Epithelial cell of prostate (primary cell): Measurements from ENCODE around the gene KCNQ1.

Experiments used
- DNase-seq: peaks from one replicate; pipeline ENCODE4 v3.0.0-alpha.2; 2011; ENCODE audit warnings: low read depth, low spot score
- H3K27ac ChIP-seq: fragments of 450-650 bp; 2 replicates; pipeline ENCODE4 v1.5.1; 2017; ENCODE audit warnings: mild to moderate bottlenecking

The KCNQ1 gene

DNA sequence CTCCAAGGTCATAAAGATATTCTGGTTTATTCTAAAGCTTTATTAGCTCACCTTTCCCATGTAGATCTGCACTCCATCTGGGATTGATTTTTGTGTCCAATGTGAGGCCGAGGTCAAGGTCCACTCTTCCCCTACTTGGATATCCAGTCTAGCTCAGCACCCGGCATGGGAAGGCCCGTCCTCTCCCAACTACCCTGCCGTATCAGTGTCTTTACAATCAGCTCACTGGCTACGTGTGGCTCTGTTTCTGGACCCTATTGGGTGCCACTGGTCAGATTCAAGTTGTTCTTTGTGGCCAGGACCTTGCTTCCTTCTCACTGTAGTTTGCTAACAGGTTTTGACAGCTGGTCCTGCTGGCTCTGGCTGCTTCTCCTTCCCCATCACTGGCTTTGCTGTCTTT is 224.1 kb downstream of the KCNQ1 start:
- no peak for DNase-seq
- no peak overlapping the region for H3K27ac ChIP-seq

DNA sequence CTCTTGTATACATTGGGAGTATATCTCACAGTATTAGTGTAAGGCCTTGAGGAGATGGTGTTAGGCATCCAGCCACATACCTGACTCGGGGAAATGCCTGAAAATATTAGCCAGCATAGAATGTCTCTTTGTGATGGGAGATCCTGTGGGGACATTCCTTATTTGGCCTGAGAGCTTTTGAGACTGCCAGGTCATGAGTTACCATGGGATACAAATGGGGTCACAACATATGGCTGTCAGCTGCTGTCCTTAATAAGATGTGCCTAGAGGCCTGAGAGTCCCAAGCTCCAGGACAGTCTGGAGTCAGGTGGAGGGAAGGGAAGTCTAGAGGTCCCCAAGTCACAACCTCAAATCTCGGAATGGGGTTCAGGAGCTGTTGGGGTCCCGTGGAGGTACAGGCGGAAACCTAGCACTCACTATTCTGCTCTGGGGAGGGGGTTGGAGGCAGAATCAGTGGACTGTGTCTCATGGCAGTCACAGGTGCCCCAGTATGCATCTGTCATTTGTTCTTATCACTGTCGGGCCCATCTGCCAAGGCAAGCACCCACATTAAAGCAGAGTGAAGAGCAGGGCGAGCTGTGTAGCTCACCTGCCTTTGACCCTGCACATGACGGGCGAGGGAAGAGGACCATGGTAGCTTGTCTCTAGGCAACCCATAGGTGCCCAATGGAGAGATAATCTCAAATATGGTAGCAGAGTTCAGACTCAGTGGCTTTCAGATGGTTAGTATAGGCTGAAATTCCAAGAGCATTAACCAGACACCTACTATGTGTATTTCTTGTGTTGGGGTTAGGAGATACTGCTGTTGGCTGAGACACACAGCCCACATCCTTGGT is 225.0 kb downstream of the KCNQ1 start:
- no peak for DNase-seq

DNA sequence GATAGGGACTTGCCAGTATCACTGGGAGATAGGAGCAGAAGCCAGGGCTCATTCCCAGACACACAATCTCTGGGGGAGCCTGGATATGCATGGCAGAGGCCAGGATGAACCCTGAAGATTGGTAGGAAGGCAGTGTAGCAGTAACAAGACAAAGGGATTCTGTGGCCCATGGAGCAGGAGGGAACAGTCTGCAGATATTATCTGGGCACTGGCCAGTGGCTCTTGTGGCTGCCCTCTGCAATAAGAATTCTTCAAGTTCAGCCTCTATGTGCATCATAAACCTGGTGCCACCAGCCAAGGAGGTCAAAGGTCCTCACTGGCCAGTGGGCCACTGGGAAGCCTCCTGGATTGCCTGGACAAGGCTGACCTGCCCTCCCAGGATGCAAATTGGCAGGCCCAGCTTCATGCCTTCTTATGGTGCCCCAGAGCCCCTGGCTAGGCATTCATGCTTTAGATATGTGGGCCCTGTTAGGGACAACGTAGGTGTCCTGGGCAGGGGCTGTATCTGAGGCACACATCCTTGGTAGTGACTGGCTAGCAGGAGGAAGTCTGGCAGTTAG is 225.8 kb downstream of the KCNQ1 start:
- H3K27ac ChIP-seq, result no peak overlapping the region
- no peak for DNase-seq

More for the DNA sequence above, 225.0 kb downstream of the KCNQ1 start:
- no peak overlapping the region for H3K27ac ChIP-seq

DNA sequence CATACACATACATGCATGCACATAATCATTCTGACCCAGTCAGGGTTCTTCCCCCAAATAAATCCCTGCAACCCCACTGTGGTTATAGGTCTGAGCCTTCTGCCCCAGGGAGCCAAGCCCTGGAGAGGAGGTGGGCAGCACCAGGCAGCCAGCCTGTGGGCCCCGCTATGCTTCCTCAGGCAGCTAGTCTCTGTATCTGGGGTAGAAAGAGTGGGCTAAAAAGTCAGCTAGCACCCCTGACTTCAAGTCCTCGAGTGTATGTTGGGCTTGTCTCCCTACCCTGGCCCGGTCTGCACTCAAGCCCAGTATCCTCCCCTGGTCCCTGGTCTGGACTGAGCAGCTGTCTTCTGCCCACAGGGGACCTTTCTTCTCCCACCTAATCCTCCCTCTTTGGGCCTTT is 226.9 kb downstream of the KCNQ1 start:
- DNase-seq, result no peak
- H3K27ac ChIP-seq, result no peak overlapping the region

DNA sequence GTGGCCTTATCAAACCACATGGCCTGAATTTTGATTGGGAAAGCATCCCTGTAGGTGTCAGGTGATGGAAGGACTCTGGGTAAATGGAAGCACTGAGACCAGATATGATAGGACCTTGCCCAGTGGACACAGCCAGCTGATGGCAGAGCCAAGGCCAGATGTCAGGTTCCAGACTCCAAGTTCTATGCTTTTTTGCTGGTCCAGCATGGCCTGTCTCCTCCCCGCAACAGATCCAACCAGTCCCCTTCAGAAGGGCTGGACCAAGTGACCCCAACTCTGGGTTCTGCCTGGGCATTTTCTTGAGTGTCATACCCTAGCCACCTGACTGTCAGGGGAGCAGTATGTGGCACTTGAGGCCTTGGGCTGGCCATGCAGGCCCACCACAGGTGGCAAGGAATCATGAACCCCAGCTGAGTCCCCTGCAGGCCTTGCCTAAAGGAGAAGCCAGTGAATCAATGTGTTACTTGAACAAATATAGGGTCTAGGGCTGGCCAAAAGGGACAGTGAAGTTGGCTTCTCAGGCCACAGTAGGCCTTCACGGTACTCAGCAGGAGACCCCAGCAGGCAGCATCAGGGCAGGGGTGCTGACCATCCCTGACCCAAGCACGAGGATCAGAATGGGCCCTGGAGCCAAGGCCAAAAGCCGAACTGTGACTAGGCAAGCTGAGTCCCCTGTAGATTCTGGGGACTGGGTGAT is 227.9 kb downstream of the KCNQ1 start:
- DNase-seq, result no peak
- H3K27ac ChIP-seq, result no peak overlapping the region

DNA sequence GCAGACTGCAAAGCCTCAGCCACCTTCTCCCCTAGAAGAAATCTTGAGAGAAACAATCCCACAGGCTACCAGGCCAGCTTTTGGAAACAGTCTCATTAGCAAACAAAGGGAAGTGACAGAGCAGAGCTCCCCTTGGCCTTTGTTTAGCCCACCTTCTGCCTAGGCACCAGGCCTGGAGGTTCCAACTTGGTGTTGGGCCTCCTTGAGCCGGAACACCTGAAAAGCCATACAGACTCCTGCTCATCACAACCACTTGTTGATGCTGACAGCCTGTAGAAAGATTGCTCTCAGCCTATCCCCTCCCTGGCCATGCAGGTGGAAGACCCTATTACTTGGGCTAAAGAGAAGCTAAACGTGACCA is 228.4 kb downstream of the KCNQ1 start:
- no peak overlapping the region for H3K27ac ChIP-seq
- no peak for DNase-seq

DNA sequence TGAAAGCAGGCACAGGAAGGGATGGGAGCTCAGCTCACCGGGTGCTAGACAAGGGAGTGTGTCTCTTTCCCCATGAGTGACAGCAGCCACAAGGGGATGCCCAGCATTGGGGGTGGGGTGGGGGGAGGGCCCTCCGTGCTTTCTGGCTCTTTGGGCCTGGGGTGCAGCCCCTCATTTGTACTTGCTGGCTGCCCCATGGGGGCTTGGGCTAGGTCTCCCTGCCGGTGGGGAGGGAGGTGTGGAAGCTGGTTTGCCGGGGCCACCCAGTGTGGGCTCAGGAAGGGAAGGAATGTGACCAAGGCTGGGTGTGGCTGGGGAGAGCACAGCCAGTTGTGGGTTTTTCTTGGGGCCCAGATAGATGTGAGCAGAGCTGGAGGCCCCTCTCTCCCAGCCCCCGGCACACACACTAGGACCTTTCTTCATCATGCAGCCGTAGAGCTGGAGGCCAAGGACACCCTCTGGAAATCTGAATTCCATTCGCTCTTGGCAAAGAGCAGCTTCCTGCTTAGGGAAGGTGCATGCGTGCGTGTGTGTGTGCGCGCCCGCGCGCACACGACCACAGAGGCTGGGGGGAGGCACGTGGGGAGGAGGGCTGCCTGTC is 229.2 kb downstream of the KCNQ1 start:
- no peak for DNase-seq
- H3K27ac ChIP-seq, result no peak overlapping the region

DNA sequence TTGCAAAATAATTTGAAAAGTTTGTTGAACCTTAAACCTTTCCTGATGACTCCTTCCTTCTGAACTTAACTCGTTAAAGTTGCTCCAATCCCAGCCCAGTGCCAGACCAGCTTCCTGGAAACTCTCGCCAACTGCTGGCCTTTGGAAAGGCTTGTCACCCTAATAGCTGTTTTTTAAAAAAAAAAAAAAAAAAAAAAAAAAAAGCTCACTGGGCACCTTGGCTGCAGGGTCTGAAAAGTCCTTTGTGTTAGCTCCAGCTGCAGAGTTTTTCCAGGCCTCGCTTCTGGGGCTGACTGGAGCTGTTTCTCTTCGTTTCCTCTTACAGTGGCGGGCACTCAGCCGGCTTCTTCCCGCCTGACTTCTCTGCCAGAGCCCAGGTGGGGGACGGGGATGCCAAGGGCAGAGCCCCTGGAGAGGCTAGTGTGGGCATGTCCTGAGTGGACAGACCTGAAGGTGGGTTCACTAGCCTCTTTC is 229.9 kb downstream of the KCNQ1 start:
- H3K27ac ChIP-seq, result no peak overlapping the region
- DNase-seq, result no peak

DNA sequence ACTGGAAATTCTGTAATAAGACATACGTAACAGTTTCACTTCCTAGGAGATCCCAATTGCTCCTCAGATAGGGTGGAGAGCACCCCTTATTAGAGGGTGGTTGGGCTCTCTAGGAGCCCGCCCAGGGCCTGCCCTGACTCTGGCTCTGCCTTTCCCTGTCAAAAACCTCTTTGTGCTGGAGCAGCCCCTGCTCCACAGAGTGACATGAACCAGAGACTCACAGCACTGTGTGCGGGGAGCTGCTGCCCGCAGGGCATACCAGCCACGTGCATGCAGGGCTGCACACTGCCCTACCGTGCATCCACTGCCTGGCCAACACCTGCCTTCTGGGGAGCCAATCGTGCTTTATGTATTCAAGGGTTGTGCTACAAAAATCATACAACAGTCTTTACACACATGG is 230.7 kb downstream of the KCNQ1 start:
- no peak for DNase-seq

DNA sequence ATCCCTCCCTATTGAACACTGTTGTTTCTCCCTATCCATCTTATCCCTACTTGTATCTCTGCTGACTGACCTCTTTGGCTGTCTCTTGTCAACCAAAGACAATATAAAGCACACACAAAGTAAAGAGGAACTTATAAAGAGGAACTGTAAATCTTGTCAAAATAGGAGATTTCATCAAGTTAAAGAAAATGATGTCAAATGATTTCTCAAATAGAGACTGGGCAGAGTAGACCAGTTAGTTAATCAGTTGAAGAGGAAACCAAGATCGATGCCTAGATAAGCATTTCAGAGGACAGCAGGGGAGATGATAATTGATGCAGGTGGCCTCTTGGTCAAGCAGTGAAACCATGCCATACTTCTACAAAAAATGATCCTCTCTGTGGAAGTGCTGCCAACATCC is 232.3 kb downstream of the KCNQ1 start:
- no peak overlapping the region for H3K27ac ChIP-seq
- DNase-seq, result no peak

More for the DNA sequence above, 230.7 kb downstream of the KCNQ1 start:
- no peak overlapping the region for H3K27ac ChIP-seq

DNA sequence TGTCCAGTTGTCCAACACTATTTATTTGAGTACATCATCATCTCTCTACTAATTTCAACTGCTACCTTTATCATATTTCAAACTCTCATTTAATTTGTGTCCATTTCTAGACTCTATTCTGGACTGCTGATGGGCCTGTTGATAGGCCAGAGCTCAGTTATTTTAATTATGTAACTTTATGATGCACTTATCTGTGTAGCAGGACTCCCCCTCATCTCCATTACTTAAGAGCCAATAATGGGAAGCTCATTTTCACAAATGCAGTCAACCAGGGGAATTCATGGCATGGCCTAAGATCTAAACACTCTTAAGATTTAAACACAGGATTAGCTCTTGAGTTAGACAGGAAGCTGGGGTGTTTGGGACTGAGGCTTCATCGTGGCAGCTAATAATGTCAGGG is 233.6 kb downstream of the KCNQ1 start:
- no peak overlapping the region for H3K27ac ChIP-seq
- no peak for DNase-seq

DNA sequence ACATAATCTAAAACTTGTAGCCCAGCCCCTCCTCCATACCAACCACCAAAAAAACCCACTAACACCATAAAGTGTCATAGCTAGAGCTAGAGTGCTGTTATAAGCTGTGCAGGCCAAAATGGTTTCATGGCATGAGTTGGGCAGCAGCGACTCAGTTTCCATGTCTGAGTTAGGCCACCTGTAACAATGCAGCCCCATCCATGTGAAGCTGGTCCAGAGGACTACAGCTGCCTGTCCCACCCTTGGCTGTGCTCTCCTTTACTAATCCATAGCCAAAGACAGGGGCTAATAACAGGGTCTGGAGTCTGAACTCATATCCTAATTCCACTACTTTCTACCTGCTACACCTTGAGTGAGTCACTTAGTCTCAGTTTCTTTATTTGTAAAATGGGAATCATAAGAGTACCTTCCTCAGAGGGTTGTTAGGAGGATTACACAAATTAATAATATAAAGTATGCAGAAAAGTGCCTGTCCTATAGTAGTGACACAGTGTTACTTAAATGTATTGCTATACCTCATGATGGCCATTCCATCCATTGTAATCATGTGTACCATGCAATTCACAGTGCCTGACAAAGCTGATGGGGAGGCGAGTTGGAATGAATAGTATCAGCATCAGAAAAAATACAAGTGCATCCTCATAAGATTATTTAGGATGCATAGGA is 234.3 kb downstream of the KCNQ1 start:
- no peak for DNase-seq
- no peak overlapping the region for H3K27ac ChIP-seq

DNA sequence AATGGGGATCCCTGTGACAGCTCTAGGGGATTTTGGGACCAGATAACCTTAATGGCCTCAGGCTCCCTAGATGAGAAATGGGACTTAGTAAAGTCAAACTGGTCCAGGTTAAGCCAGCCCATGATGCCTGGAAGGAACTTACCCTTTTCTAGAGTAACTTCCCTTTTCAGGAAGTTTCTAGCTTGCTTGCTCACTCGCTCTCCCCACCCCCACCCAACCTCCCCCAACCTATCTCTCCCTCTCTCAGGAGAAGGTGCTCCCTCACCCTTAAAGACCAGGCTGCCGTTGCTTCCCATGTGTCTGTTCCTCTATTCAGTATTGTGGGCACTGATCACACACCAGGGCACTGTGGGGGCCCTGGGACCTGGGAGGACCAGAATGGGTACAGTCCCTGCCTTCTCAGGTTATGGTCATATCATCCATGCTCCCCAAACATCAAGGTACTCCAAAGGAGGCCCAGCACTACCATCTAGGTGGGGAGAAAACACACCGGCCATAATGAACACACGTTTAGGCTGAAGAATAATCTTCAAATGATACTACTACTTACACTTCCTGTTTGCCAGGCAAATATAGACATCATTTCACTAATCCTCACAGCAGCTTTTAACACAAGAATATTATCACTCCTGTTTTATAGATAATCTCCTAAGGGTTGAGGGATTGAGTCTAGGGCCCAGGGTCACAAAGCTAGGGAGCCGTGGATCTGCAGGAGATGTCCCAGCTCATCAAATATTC is 236.8 kb downstream of the KCNQ1 start:
- H3K27ac ChIP-seq, result no peak overlapping the region

DNA sequence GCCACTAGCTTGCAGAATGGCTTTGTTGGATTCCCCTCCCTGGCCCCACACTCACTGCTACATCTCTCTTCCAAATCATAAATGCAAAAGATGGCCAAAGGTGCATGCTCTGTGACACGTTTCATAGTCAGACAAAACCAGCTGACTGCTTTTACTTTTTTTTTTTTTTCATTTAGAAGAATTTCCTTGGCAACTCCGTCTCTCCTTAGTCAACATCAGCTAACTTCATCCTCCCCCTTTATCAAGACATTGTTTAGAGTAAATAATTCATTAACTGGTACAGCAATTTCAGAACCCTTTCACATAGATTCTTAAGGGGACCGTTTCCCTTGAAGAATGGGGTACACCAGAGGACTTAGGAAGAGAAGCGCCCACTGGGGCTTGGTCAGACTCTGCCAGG is 239.0 kb downstream of the KCNQ1 start:
- no peak for DNase-seq
- no peak overlapping the region for H3K27ac ChIP-seq

More for the DNA sequence above, 236.8 kb downstream of the KCNQ1 start:
- no peak for DNase-seq

DNA sequence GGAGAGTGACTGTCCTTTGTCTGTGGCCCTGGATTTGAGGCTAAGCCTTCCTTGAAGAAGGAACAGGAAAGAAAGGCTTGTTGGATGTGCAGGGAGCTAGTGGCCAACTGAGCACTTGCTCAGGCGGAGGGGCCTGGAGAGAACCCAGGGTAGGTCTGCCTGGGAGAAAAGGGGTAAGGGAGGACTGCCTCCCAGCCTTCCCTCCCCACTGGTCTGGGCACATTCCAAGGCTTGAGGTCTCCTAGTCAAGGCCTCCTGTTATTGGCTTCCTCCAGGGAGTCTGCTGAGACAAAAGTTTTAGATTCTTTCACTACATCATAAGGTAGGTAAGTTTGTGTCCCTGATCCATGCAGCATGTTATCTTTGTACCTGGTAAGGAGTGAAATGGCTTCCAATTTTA is 239.8 kb downstream of the KCNQ1 start:
- DNase-seq, result no peak
- no peak overlapping the region for H3K27ac ChIP-seq

DNA sequence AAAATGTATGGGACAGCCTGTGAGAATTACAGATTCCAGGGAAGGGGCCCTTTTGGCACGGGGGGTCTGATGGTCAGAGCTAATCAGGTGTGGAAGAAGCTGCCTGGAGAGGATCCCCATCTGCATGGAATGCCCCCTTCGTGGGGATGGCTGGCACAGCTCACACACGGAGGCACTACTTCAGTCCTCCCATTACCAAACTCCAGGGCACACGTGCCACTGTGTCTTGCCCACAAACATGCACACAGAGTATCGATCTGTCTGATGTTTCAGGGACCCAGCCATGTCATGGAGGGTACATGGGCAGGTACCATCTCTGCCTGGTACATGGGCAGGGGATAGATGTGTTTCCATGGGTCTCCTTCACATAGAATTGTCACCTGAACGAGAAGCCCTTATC is 240.2 kb downstream of the KCNQ1 start:
- DNase-seq, result no peak
- no peak overlapping the region for H3K27ac ChIP-seq

DNA sequence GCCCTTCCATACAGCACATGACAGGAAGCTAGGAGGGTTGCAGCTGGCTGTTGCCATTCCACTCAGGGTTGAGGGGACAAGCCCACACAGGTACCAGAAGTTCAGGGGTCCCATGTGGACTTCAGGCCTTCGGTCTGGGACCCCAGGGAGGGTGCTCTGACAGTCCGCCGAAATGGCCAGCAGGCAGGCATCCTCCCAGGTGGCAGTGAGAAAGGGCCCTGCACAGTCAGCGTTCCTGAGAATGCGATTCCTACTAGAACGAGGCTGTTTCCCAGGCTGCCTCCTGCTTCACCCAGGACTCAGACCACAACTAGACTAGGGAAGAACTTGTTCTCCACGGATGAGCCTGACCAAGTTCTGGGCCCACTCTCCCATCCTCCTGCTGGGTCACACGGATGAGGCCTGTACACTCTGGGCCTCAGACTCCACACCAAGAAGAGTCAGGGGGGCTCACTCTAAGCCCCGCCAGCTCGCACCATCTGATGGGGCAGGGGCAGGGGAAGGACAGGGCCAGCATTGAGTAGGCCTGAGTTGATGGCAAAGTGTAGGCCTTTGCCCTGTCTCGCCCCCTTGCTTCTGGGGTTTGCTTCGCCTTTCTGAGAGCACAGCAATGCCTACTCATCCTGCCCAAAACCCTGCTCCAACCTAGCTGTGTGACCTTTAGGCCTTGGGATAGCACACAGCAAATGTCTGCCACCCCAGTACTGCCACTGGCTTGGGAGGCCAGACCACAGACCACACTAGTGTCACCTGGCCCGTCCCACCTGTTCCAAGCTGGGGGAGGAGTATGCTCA is 241.0 kb downstream of the KCNQ1 start:
- no peak for DNase-seq
- H3K27ac ChIP-seq, result no peak overlapping the region

DNA sequence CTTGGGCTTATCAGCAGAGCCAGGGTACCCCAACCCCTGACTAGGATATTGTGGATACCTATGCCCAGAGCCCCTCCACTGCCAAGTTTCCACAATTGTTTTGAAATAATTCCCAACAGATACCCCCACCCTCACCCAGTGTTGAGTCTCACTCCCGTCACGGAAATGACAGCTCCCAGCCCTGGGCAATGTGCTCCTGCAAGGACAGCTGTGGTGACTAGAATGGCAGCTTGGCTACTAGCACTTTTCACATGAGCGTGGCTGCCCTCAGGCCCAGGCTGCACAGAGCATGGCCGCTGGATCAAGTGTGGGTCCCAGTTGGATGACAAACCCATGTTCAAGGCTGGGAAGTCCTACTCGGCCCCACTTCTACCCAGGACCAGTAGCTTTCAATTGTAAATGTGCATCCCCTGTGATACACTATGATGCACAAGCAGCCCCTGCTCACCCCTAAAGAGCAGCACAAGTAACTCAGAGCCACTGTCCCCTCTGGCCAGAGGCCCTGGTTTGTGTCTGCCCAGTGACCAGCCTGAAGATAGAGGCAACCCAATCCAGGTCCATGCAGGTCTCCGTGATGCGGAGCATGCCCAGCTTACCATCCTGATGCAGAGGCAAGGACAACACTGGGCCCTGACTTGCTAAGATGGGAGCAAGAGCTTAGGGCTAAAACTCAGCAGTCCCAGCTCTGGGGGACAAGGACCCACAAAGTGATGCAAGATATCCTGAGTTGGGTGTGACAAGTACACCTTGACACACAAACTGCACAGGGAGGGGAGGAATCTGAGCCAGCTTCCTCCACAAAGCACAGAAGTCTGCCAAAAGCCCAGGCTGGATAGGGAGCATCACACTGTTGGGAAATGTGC is 241.8 kb downstream of the KCNQ1 start:
- no peak overlapping the region for H3K27ac ChIP-seq
- DNase-seq, result no peak
